ENCODE measurements around the gene DGCR8.
A peak's percentile ranks its signal among the peaks of the same experiment; 100 is the strongest.

Gene DGCR8

DNA sequence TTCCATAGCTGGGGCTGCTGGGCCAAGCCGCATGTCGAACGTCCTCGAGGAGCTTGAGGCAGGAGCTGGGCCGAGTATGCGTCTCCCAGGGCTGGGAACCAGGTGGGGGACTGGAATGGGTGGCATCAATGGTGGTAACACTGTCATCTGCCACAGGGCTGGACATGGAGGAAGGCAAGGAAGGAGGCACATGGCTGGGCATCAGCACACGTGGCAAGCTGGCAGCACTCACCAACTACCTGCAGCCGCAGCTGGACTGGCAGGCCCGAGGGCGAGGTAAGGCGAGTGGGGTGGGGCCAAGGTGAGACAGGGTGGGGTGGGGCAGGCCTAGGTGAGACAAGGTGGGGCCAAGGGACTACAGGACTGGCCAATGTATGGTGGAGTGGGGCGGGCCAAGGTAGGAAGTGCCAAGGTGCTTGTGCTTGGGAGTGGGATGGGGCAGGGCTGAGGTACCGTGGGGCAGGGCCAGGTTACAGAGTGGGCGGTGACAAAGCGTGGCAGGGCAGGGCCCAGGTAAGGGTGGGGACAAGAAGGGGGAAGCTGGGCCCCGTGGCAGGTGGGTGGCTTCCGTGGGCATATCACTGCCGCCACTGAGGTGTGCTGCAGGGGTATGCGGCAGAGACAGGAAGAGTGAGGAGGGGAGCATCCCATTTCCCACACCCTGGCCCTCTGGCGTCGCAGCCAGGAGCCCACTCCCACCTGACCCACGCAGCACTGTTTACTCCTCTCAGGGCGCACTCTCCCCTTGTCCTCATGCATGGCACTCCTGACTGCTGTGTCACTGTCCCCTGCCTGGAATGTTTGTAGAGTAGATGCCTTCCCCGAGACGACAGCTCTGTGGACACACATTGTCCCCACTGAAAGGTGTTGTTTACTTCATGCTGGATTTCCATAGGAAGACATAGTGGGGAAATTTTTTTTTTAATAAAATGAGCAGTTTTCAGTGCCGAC, 27.5 kb upstream of the DGCR8 start:
- ChIA-PET CTCF (no interaction called here), POLR2A (ENCODE audit: low non-redundant PET) (no interaction called here)
- H3K27ac ChIP-seq = no peak overlapping the region; the same call in 1 of the 2 replicates
- TF ChIP-seq, protein P1, sequence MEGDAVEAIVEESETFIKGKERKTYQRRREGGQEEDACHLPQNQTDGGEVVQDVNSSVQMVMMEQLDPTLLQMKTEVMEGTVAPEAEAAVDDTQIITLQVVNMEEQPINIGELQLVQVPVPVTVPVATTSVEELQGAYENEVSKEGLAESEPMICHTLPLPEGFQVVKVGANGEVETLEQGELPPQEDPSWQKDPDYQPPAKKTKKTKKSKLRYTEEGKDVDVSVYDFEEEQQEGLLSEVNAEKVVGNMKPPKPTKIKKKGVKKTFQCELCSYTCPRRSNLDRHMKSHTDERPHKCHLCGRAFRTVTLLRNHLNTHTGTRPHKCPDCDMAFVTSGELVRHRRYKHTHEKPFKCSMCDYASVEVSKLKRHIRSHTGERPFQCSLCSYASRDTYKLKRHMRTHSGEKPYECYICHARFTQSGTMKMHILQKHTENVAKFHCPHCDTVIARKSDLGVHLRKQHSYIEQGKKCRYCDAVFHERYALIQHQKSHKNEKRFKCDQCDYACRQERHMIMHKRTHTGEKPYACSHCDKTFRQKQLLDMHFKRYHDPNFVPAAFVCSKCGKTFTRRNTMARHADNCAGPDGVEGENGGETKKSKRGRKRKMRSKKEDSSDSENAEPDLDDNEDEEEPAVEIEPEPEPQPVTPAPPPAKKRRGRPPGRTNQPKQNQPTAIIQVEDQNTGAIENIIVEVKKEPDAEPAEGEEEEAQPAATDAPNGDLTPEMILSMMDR (conservative IDR thresholded peaks at IDR 0.05; ENCODE audit: low read depth) = no peak
- peak; percentile 19 for DNase-seq (ENCODE audit: low spot score)

DNA sequence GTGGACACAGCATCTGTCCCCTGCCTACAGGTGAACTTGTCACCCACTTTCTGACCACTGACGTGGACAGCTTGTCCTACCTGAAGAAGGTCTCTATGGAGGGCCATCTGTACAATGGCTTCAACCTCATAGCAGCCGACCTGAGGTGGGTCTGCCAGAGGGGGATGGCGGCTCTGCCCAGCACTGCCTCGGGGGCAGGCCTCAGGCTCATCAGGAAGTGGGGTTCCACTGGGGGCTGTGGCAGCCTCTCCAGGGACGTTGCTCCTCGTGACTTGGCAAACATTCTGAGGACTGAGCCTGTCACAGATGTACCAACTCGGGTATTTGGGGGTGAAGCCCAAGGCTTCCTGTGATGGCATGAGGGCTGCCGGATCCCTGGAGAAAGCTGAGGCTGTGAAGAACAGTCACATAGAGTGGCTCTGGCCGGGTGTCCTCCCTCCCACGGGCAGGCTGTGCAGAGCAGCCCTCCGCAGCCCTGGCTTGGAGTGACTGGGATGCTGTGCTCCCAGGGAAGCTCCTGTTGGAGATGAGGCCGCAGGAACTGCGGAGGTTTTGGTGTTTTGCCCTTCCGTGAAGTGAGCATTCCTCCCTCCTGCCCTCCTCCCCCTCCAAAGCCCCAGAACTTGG, 26.5 kb upstream of the DGCR8 start:
- DNase-seq (ENCODE audit: low spot score) = no peak
- TF ChIP-seq, protein P1 (conservative IDR thresholded peaks at IDR 0.05; ENCODE audit: low read depth) = no peak
- CTCF ChIA-PET = no interaction called here
- POLR2A ChIA-PET (ENCODE audit: low non-redundant PET) = no interaction called here
- no peak overlapping the region; the same call in 1 of the 2 replicates for H3K27ac ChIP-seq

DNA sequence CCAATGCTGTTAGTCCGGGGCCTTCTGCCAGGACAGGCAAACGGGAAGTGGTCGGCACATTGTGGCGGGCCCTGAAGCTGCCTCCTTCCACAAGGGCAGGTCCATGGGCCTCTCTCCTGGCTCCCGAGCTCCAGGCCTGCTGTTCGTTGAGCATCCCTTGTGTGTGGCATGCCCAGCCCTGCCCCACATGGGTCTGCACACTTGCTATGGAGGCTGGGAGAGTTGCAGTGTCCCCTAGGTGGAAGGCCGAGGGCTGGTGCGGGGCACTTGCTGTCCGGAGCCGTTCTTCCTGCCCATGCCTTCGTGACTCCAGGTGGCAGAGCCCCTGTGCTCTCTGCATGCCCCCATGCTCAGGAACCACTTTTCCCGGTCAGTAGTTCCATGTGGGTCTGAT, 26.0 kb upstream of the DGCR8 start:
- POLR2A ChIA-PET (ENCODE audit: low non-redundant PET) = no interaction called here
- no peak for DNase-seq (ENCODE audit: low spot score)
- CTCF ChIA-PET = no interaction called here
- H3K27ac ChIP-seq = no peak overlapping the region
- TF ChIP-seq, protein P1 (conservative IDR thresholded peaks at IDR 0.05; ENCODE audit: low read depth) = no peak

DNA sequence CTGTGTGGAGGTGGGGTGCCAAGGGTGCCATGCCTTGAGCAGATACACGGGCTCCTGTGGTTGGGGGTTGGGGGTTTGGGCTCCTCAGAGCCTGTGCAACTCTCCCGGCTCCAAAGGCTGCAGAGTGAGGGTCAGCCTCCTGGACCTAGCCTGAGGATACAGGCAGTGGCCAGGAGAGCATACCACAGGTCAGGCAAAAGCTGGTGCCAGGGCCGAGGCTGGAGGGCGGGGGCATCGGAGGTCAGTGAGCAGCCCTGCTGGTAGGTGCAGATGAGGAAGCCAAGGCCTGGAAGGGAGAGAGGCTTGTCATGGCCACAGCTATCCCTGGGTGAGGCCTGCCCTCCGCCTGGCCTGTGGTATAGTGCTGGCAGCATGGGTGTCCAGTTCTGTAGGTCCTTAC, 25.6 kb upstream of the DGCR8 start:
- 0 out of 2 replicates have a peak overlapping the region, but pooled peaks have one; percentile 6 for H3K27ac ChIP-seq
- no peak for DNase-seq (ENCODE audit: low spot score)
- POLR2A ChIA-PET (ENCODE audit: low non-redundant PET) = no interaction called here
- TF ChIP-seq, protein P1 (conservative IDR thresholded peaks at IDR 0.05; ENCODE audit: low read depth) = no peak
- CTCF ChIA-PET = no interaction called here

DNA sequence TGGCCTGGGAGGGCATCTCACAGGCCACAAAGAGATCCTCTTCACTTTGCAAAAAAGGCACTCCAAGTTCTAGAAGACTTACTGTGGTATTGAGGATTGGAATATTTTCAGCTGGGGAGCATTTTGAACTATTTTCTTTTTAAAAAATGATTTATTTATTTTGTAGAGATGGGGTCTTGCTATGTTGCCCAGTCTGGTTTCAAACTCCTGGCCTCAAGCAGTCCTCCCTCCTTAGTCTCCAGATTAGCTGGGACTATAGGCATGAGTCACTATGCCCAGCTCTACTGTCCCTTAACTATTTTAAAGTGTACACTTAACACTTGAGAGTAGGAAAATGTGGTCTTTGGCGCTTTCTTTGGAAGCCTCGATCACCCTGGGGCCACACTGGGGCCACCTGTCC, 24.9 kb upstream of the DGCR8 start:
- CTCF ChIA-PET = no interaction called here
- POLR2A ChIA-PET (ENCODE audit: low non-redundant PET) = no interaction called here
- TF ChIP-seq, protein P1 (conservative IDR thresholded peaks at IDR 0.05; ENCODE audit: low read depth) = no peak
- H3K27ac ChIP-seq = no peak overlapping the region
- no peak for DNase-seq (ENCODE audit: low spot score)

DNA sequence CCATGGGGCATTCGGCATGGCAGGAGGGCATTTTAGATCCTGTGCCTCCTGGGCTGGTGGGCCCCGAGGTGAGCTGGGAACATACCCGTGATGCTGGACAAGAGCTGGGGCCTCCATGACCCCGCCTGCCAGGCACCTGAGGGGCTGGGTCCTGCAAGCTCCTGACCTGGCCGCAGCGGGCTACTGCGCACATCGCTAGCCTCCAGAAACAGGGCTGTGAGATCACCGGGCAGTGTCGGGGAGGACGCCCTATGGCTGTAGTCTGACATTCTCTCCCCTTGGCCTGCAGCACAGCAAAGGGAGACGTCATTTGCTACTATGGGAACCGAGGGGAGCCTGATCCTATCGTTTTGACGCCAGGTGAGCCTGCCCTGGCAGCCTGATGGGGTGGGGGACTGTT, 24.4 kb upstream of the DGCR8 start:
- no peak for DNase-seq (ENCODE audit: low spot score)
- CTCF ChIA-PET = no interaction called here
- TF ChIP-seq, protein P1 (conservative IDR thresholded peaks at IDR 0.05; ENCODE audit: low read depth) = no peak

More for the DNA sequence above, 24.4 kb upstream of the DGCR8 start:
- no peak overlapping the region for H3K27ac ChIP-seq
- POLR2A ChIA-PET (ENCODE audit: low non-redundant PET) = no interaction called here
